ENCODE data around the gene S1PR2. TPM values are rescaled to one million over a fixed set of nuclear protein-coding genes. Genes with fewer than 3 reads are reported as not detected.
A peak's percentile ranks its signal among the peaks of the same experiment; 100 is the strongest.

Gene S1PR2
- total and polyA plus RNA-seq, 4 donors = 6.5 to 32.1 (median 13.0) TPM

DNA sequence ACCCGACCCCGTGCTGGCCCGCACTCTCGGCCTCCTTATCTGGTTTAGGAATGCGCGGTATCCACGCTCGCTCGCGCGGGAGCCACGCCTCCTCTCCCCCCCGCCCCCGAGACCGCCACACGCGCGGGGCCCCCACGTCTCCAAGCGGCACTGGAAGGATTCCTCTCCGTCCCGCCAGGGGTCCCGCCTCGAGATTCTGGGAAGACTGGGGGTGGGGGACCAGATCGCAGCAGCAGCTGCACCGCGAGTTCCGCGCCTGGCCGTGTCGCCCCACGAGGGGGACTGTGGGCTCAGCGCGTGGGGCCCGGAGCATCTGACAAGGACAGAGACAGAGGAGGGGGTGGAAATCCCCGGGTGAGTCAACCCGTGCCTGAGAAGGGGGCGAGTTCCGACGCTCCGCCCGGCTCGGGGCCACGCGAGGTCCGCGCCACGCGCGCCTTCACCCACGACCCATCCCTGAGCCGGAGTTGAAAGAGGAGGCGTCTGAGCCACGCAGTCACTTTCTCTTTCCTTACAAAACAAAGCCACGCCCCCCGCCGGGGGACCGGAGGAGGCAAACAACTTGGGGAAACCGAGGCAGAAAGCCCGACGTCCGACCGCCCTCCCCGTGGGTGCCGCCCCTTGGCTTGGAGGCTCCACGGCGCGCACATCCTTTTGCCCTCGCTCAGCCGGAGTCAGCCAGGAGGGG is 814 bp downstream of the S1PR2 start:
- TF ChIP-seq, protein P1, sequence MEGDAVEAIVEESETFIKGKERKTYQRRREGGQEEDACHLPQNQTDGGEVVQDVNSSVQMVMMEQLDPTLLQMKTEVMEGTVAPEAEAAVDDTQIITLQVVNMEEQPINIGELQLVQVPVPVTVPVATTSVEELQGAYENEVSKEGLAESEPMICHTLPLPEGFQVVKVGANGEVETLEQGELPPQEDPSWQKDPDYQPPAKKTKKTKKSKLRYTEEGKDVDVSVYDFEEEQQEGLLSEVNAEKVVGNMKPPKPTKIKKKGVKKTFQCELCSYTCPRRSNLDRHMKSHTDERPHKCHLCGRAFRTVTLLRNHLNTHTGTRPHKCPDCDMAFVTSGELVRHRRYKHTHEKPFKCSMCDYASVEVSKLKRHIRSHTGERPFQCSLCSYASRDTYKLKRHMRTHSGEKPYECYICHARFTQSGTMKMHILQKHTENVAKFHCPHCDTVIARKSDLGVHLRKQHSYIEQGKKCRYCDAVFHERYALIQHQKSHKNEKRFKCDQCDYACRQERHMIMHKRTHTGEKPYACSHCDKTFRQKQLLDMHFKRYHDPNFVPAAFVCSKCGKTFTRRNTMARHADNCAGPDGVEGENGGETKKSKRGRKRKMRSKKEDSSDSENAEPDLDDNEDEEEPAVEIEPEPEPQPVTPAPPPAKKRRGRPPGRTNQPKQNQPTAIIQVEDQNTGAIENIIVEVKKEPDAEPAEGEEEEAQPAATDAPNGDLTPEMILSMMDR (IDR thresholded peaks at IDR 0.05; ENCODE audit: control extremely low read depth, extremely low read depth) = no peak
- Histone ChIP-seq H3K4me1 (ENCODE audit: control insufficient read depth in 5 of 5, insufficient read depth in 5 of 5, low read length in 5 of 5) (peaks cover 0 to 54% (median 22%) of the 10 kb centered on the region in 5 donors), H3K9ac (ENCODE audit: insufficient read depth in 1 of 2, low read length in 2 of 2) (peak overlapping the region; percentile 84 to 86), H3K9me3 (ENCODE audit: control insufficient read depth in 4 of 4, insufficient read depth in 3 of 4, low read length in 3 of 4) (no peaks in the 10 kb centered on the region), H3K36me3 (ENCODE audit: control insufficient read depth in 4 of 4, insufficient read depth in 4 of 4, low read length in 4 of 4) (peaks cover 0 to 22% (median 5%) of the 10 kb centered on the region in 4 donors), H3K27ac (ENCODE audit: low read depth in 1 of 2, low read length in 1 of 2) (peak overlapping the region; percentile 86 to 92), H3K4me3 (peak overlapping the region; percentile 77), H3K27me3 (ENCODE audit: control insufficient read depth in 3 of 3, insufficient read depth in 3 of 3, low read length in 2 of 3) (no peaks in the 10 kb centered on the region)
- WGBS, 2 donors = 1 to 2% methylated on average over 68 to 70 of the region's 70 CpGs
- DNase-seq (peak; percentile 88 to 90 (median 89)), ATAC-seq (ENCODE audit: insufficient read depth, low FRiP score) (no peak)

DNA sequence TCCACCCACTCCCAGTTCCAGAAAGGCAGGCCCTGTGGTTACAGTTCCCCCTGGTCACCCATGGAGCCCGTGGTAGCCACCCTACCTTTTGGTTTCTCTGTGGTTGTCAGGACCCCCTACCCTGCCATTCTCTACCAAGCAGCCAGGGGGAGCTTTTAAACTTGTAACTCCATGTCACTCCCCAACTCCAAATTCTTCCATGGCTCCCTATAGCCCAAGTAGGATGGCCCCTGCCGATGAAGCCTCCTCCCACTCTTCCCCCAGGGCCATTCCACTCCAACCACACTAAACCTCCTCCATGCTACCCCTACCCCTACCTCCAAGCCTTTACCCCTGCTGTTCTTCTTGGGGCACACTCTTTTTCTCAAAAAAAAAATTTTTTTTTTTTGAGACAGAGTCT is 2.2 kb downstream of the S1PR2 start:
- 34 to 40% methylated on average over 2 of the region's 2 CpGs for WGBS, 2 donors
- H3K9ac ChIP-seq (ENCODE audit: insufficient read depth in 1 of 2, low read length in 2 of 2) = peak overlapping the region in 1 of 2 donors; percentile 55
- no peaks in the 10 kb centered on the region for H3K27me3 ChIP-seq (ENCODE audit: control insufficient read depth in 3 of 3, insufficient read depth in 3 of 3, low read length in 2 of 3)
- H3K36me3 ChIP-seq (ENCODE audit: control insufficient read depth in 4 of 4, insufficient read depth in 4 of 4, low read length in 4 of 4) = peaks cover 0 to 23% (median 13%) of the 10 kb centered on the region in 4 donors
- peak overlapping the region in 1 of 2 donors; percentile 14 for H3K27ac ChIP-seq (ENCODE audit: low read depth in 1 of 2, low read length in 1 of 2)
- DNase-seq (peak; percentile 56 to 77 (median 70)), ATAC-seq (ENCODE audit: insufficient read depth, low FRiP score) (no peak)
- no peak overlapping the region for H3K4me3 ChIP-seq
- TF ChIP-seq, protein P1 (IDR thresholded peaks at IDR 0.05; ENCODE audit: control extremely low read depth, extremely low read depth) = peak; percentile 18
- no peaks in the 10 kb centered on the region for H3K9me3 ChIP-seq (ENCODE audit: control insufficient read depth in 4 of 4, insufficient read depth in 3 of 4, low read length in 3 of 4)
- H3K4me1 ChIP-seq (ENCODE audit: control insufficient read depth in 5 of 5, insufficient read depth in 5 of 5, low read length in 5 of 5) = peaks cover 0 to 59% (median 18%) of the 10 kb centered on the region in 5 donors

DNA sequence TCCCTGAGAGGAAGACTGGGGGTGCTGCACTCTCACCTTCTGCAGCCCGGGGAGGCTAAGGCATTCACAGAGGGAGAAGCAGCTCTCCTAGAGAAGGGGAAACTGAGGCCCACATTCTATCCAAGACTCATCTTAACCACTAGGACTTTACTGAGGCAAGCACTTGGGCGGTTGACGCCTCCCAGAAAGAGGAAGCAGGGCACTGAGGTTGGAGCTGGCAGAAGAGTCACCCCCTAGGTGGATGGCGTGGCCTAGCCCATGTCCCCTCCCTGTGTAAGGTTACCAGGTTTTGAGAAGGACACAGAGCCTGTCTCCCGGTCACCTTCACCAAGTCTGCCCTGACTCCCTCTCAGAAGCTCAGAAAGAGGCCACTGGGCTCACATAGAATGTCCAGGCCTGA is 2.7 kb downstream of the S1PR2 start:
- H3K36me3 ChIP-seq (ENCODE audit: control insufficient read depth in 4 of 4, insufficient read depth in 4 of 4, low read length in 4 of 4) = peaks cover 0 to 27% (median 16%) of the 10 kb centered on the region in 4 donors
- no peak overlapping the region for H3K4me3 ChIP-seq
- H3K27ac ChIP-seq (ENCODE audit: low read depth in 1 of 2, low read length in 1 of 2) = peak overlapping the region in 1 of 2 donors; percentile 14
- ATAC-seq (ENCODE audit: insufficient read depth, low FRiP score) = no peak
- no peaks in the 10 kb centered on the region for H3K9me3 ChIP-seq (ENCODE audit: control insufficient read depth in 4 of 4, insufficient read depth in 3 of 4, low read length in 3 of 4)
- H3K4me1 ChIP-seq (ENCODE audit: control insufficient read depth in 5 of 5, insufficient read depth in 5 of 5, low read length in 5 of 5) = peaks cover 0 to 59% (median 18%) of the 10 kb centered on the region in 5 donors
- TF ChIP-seq, protein P1 (IDR thresholded peaks at IDR 0.05; ENCODE audit: control extremely low read depth, extremely low read depth) = no peak
- DNase-seq = no peak
- H3K27me3 ChIP-seq (ENCODE audit: control insufficient read depth in 3 of 3, insufficient read depth in 3 of 3, low read length in 2 of 3) = no peaks in the 10 kb centered on the region
- WGBS, 2 donors = 57 to 68% methylated on average over 5 of the region's 5 CpGs
- peak overlapping the region in 1 of 2 donors; percentile 55 for H3K9ac ChIP-seq (ENCODE audit: insufficient read depth in 1 of 2, low read length in 2 of 2)

Data from lung (tissue), 12 donors.